HG02943 (cell line): ENCODE data around the gene KIAA0753.

Experiments
- ATAC-seq: cut with Tn5 transposase; IDR thresholded peaks from one replicate; pipeline ENCODE4 v1.9.1; 2021; ENCODE audit warnings: mild to moderate bottlenecking, low read depth, moderate library complexity; ENCODE audit not compliant: unreplicated experiment

Gene KIAA0753

GRCh38 chr17:6640536-6641246, at the start of gene KIAA0753, which contains the start of gene TXNDC17:
TSS of gene KIAA0753 (minus strand) at chr17:6640711. CDS start at chr17:6635103, 5,608 bp downstream.
TSS of gene TXNDC17 (plus strand) at chr17:6641060. CDS start at chr17:6641083, 23 bp downstream.
- ATAC-seq: peak; percentile 86

DNA sequence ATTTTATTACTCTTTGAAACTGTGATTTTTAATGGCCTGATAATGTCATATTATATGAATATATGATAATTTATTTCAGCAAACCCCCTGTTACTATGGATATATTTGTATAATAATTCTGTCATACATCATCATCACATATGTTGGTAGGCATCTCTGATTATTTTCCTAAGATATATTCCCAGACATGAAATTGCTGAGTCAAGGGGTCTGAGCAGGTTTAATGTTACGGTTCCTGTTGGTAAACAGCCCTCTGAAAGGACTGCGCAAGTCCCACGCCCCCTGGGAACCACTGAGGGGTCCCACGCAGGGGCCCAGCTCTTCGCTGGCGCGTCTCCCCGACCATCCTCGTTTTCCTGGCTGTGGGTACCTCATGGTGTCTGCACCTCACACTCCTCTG, 48.4 kb upstream of the KIAA0753 start:
- no peak for ATAC-seq

DNA sequence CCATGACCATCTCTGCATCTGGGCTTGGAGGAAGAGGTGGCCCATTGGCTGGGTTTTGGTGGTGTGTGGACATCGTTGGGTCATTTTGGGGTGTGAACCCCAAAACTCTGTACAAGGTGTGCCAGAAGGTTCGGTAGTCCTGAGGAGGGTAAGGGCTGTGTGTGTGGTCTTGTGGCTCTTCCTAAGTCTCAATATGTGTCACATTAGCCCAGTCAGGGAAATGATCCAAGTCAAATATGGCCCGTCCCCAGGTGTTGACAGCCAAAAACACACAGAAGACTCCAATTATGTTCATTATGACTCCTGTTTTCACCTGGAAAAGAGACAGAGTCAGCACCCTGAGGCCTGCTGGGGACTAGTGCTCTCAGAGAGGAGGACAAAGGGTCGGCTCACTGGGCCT, 45.5 kb upstream of the KIAA0753 start:
- ATAC-seq: no peak

DNA sequence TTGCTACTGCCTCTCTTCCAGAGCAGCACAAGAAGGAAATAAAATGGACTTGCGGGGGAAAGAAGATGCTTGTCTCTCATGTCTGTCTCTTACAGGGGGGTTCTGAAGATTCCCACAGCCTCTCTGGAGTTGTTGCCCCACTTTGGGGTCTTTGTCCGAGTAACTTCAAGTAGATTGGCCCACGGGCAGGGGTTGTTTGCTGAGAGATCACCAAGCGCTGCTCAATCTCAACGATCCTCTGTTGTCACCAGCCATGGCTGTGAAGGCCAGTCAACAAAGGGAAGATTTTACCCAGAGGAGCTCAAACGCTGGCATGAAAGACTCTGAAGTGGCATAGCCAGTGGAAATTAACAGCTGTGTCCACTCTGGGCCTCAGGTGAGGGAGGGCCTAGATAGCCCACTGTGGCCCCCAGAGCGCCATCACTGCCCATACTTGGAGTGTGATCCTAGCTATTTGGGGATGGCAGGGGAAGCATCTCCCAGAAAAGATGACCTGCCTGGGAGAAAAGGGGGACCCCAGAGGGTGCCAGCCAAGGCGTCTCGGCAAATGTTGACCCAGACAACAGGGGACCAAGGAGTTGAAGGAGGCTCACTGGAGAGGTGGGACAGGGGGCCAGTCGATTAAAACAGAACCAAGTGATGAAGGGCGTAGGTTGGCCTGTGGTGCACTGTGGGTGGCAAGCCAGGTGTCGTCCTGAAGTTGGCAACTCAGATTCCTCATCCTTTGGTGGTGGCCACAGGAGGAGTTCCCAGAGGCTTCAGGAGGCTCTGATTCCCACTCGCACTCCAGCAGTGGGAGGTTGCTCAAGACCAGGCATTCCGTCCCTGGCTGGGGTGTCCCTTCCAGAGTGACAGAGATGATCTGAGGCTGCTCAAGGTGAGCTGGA, 44.6 kb upstream of the KIAA0753 start:
- no peak for ATAC-seq

DNA sequence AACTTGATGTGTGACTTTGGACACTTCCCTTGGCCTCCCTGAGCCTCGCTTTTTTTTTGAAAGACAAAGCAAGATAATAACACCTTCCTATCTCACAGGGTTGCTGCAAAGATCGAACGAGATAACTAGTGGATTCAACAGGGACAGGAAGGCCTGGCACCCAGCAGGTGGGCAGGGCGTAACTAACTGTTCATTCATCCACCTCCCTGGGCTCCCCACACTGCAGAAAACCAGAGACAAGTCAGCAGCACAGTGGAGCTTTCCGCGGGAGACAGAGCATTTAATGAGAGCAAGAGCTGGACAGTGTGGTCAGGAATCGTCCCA, 43.9 kb upstream of the KIAA0753 start:
- ATAC-seq: no peak

DNA sequence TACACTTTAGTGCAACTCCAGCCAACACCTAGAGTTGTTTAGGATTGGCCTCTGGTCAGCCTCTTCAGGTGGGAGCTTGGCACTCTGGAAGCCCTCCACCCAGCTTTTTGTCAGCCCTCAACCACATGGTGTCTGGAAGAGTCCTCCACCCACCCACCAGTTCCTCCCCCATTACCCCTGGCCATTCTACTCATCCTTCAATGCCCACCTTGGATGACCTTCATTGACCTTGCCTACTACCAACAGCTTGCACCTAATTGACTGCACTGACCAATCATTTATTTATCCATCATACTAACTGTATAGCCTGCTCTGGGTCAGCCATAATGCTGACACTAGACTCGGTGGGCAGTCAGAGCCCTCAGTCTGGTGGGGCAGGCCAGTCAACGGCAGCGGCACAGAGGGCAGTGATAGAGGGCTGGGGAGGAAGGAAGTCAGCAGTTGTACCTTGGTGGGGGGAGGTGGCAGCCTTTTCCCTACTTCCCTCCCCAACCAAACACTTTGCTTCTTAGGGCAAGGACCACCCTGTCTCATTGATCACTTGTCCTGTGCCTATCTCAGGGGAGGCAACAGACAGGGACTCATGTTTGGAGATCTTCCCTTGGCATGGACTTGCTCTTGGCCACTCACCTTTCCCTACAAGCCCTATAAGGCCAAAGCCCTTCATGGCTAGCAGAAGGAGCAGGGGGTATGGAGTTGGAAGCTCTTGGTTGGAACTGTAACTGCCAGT, 43.4 kb upstream of the KIAA0753 start:
- no peak for ATAC-seq

GRCh38 chr17:6683081-6683684, 42.7 kb upstream of the KIAA0753 start:
- ATAC-seq: no peak

- ATAC-seq: no peak
Measured at GRCh38 chr17:6682339-6682738, 41.8 kb upstream of the KIAA0753 start.

DNA sequence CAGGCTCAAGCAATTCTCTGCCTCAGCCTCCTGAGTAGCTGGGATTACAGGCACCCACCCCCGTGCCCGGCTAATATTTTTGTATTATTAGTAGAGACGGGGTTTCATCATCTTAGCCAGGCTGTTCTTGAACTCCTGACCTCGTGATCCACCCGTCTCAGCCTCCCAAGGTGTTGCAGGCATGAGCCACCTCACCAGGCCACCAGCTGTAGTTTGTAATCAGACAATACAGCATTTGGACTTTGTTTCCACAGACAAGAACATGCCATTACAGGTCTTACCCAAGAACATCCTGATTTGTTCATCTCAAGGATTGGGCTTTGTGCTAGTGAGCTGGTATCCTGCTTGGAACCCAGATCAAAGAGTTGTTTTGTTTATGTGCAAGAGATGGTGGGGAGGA, 41.2 kb upstream of the KIAA0753 start:
- ATAC-seq: no peak

GRCh38 chr17:6681176-6681575, 40.7 kb upstream of the KIAA0753 start:
- ATAC-seq: no peak

DNA sequence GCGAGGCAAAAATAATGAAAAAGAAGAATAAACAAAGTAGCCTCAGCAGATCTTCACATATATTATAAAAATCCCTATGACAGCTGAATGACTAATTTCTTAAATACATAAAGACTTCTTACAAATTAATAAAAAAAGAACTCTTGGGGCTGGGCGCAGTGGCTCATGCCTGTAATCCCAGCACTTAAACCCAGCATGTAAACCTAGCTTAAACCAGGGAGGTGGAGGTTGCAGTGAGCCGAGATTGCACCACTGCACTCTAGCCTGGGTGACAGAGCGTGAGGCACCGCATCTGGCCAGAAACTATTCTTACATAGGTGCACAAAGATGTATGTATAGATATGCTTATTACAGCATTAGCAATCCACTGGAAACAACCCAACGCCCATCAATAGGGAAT, 38.7 kb upstream of the KIAA0753 start:
- no peak for ATAC-seq

- ATAC-seq: no peak
Measured at GRCh38 chr17:6677946-6678345, 37.4 kb upstream of the KIAA0753 start.

DNA sequence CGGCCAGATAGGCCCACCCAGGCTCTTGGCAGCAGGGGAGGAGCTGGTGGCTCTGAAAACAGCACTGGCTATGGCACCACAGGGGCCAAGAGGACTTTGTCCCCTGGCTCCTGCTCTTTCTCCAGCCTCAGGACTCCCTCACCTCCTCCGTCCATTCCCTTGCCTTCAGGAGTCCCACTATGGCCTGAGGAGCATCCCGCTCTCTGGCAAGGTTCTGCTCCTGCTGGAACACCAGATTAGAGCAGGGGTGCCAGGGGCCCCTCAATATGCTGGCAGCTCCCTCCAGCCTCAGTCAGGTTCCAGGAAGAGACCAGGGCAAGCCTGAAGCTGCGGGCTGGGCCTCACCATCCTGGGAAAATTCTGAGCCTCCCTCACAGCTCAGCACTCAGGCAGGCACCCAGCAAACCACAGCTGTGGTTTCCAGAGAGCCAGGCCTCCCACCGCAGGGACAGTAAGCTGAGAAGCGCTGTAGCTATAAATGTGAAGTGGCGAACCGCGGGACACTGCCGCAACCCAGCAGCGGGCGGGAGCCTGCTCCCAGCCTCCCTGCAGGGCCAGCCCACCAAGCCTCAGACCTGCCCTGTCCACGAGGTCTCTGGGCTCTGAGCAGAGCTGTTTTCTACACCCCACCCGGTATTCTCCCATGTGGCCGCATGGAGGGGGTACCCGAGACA, 36.8 kb upstream of the KIAA0753 start:
- ATAC-seq: no peak

GRCh38 chr17:6676802-6677157, 36.3 kb upstream of the KIAA0753 start:
- ATAC-seq: no peak

- ATAC-seq: no peak
Measured at GRCh38 chr17:6675201-6675825, 34.8 kb upstream of the KIAA0753 start.

DNA sequence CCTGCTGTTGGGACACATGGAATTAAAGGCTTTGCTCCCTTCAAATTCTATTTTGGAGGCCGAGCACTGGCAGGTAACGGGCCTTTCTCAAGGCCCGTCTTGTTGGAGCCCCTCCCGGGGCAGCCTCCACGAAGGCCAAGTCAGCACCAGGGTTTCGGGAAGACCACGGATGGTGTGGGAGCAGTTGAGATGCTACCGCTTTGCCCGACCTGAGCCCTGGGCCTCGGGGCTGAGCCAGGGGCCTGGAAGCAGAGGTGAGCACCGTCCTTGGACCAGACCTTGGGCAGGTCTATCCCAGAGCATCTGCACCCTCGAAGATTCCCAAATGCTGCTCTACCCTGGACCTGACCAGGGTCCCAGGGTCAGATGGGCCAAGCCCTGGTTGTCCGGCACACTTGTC, 34.1 kb upstream of the KIAA0753 start:
- no peak for ATAC-seq

DNA sequence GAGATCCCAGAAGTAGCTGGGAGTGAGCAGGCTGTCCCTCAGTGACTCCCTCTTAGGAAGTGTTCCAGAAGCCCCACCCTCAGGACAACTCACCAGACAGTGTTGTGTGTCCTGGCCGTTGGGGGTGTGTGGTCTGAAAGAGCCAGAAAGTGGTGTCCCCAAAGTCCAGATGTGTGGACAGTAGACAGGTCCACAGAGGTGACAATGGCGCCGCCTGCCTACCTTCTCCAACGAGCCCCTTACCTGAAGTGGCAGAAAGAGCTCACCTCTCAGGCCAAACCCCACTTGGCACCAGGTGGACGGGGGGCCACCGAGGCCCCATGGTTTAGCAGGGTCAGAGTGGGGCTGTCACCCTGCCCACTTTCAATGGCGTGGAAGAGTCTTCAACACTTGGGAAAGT, 30.9 kb upstream of the KIAA0753 start:
- no peak for ATAC-seq

DNA sequence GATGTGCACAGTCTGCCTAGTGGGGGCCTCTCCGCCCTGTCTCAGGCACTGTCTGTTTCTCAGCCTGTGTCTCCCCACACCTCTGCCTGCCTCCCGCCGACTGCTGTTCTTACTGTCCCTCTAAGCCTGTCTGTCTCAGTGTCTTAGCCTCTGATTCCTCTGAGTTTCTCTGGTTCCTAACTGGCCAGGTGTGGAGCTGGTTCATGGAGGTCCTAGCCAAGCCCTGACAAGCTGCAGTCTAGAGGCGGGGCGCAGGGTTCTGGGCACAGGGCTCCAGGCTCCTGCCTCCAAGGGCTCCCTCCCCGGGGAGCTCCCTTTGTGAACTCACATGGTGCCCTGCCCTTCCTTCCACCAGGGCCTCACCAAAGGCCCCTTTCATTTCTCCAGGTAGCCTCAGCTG, 30.5 kb upstream of the KIAA0753 start:
- no peak for ATAC-seq

- ATAC-seq: no peak
Measured at GRCh38 chr17:6670571-6670970, 30.1 kb upstream of the KIAA0753 start.
